NCI-H748 (cell line): Measurements from ENCODE around the gene C20orf204.
"Not testable (repeated sequence)": the region's sequence is repeated elsewhere in the genome, so short reads cannot be mapped to it uniquely, and the experiment has no call there.

ENCODE experiments used
- DNase-seq: peaks from one replicate; lab custom pipeline; 2025; ENCODE audit not compliant: unreplicated experiment; lab: John Stamatoyannopoulos, UW

Gene C20orf204

GRCh38 chr20:64035933-64036345 is at the start of gene C20orf204:
Gene C20orf204 (plus strand): TSS chr20:64036182. CDS start chr20:64036324, 142 bp downstream.
- no peak for DNase-seq

- no peak for DNase-seq
Measured at GRCh38 chr20:64000906-64001305, 35.1 kb upstream of the C20orf204 start.

GRCh38 chr20:64001607-64002011 is 34.4 kb upstream of the C20orf204 start:
- no peak for DNase-seq

- DNase-seq: peak; percentile 2
Measured at GRCh38 chr20:64003960-64004725, 31.8 kb upstream of the C20orf204 start.

GRCh38 chr20:64005394-64005793 is 30.6 kb upstream of the C20orf204 start:
- no peak for DNase-seq

GRCh38 chr20:64006490-64006889 is 29.5 kb upstream of the C20orf204 start:
- no peak for DNase-seq

- no peak for DNase-seq
Measured at GRCh38 chr20:64006902-64007301, 29.1 kb upstream of the C20orf204 start.

- DNase-seq: no peak
Measured at GRCh38 chr20:64009811-64010387, 26.1 kb upstream of the C20orf204 start.

- no peak for DNase-seq
Measured at GRCh38 chr20:64010711-64011237, 25.2 kb upstream of the C20orf204 start.

- DNase-seq: no peak
Measured at GRCh38 chr20:64011366-64011779, 24.6 kb upstream of the C20orf204 start.

- DNase-seq: not testable (repeated sequence)
Measured at GRCh38 chr20:64012385-64013154, 23.4 kb upstream of the C20orf204 start.

GRCh38 chr20:64015635-64016034 is 20.3 kb upstream of the C20orf204 start:
- no peak for DNase-seq

GRCh38 chr20:64021124-64021975 is 14.6 kb upstream of the C20orf204 start:
- DNase-seq: no peak

- no peak for DNase-seq
Measured at GRCh38 chr20:64022671-64023360, 13.2 kb upstream of the C20orf204 start.

GRCh38 chr20:64023361-64024140 is 12.4 kb upstream of the C20orf204 start:
- no peak for DNase-seq

- DNase-seq: no peak
Measured at GRCh38 chr20:64024141-64024990, 11.6 kb upstream of the C20orf204 start.

- DNase-seq: no peak
Measured at GRCh38 chr20:64025101-64025825, 10.7 kb upstream of the C20orf204 start.
